Measurements from ENCODE around the gene MLPH. TPM values are rescaled to one million over a fixed set of nuclear protein-coding genes. Genes with fewer than 3 reads are reported as not detected.
A peak's percentile ranks its signal among the peaks of the same experiment; 100 is the strongest.

The MLPH gene
- total and polyA plus RNA-seq, 2 of the 4 experiments (the other 2 are of a cell fraction): 13.8 to 21.6 TPM

DNA sequence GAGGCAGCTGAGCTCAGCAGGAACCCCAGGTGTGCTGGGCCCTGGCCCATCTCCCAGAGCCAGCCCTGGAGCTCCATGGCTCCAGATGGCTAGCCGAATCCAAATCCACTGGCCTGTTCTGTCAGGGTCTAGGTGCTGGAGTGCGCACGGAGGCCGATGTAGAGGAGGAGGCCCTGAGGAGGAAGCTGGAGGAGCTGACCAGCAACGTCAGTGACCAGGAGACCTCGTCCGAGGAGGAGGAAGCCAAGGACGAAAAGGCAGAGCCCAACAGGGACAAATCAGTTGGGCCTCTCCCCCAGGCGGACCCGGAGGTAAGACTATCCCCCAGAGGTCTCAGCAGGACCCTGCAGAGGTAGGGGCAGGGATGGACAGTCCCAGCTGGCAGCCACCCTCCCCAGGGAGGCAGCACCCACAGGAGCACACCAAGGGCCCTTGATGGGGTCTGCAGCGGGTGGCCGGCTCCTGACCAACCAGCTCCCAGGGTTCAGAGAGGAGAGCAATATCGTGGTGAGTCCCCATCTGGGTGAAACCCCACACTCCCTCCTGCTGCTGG lies 53.2 kb downstream of the MLPH start:
- Histone ChIP-seq H3K18ac (ENCODE audit: low read depth, low read length) (no peak overlapping the region), H2BK5ac (ENCODE audit: low read depth, low read length, poor library complexity, severe bottlenecking) (no peak overlapping the region), H3K23ac (ENCODE audit: low read depth, low read length) (no peak overlapping the region), H4K5ac (ENCODE audit: low read depth, low read length) (no peak overlapping the region), H3K79me1 (ENCODE audit: low read depth in 1 of 2, low read length in 2 of 2) (no peaks in the 10 kb centered on the region; a peak in 1 of 4 replicates), H2AK9ac (replicated peaks; ENCODE audit: low read depth, low read length, poor library complexity) (no peak overlapping the region), H2BK120ac (ENCODE audit: low read depth, low read length) (no peak overlapping the region), H2BK20ac (ENCODE audit: low read depth, low read length) (no peak overlapping the region), H3K9ac (ENCODE audit: low read depth, low read length) (no peak overlapping the region), H3K9me1 (ENCODE audit: insufficient read depth, low read length) (peaks cover 1% of the 10 kb centered on the region; the same call in 1 of the 2 replicates), H2AFZ (replicated peaks; ENCODE audit: low read length, poor library complexity) (peak overlapping the region; percentile 25), H3K27me3 (ENCODE audit: control insufficient read depth, insufficient read depth, low read length) (no peaks in the 10 kb centered on the region), H2BK15ac (ENCODE audit: low read depth, low read length) (no peak overlapping the region), H3K14ac (replicated peaks; ENCODE audit: low read depth, low read length) (no peak overlapping the region), H3K27ac (ENCODE audit: insufficient read depth, low read length) (no peak overlapping the region), H3K4ac (ENCODE audit: low read depth, low read length) (no peak overlapping the region), H4K91ac (ENCODE audit: insufficient read depth, low read depth, low read length) (no peak overlapping the region), H3K9me3 (ENCODE audit: control insufficient read depth, insufficient read depth, low read length) (no peaks in the 10 kb centered on the region), H3K36me3 (ENCODE audit: control insufficient read depth, insufficient read depth, low read length) (no peaks in the 10 kb centered on the region), H3K56ac (ENCODE audit: extremely low read depth, insufficient read depth, low read length) (no peak overlapping the region), H3K4me1 (ENCODE audit: control insufficient read depth, insufficient read depth, low read length) (peaks cover 4% of the 10 kb centered on the region; the same call in 1 of the 2 replicates), H4K20me1 (ENCODE audit: insufficient read depth, low read length) (no peaks in the 10 kb centered on the region), H4K8ac (ENCODE audit: low read depth in 2 of 2, low read length in 2 of 2) (no peak overlapping the region), H2AK5ac (ENCODE audit: low read depth, low read length) (no peak overlapping the region), H3K4me3 (ENCODE audit: insufficient read depth, low read depth, low read length) (no peak overlapping the region), H3K4me2 (ENCODE audit: low read depth, low read length) (no peak overlapping the region)
- dilution Hi-C loops (cut with HindIII; ENCODE audit: low sequenced_read_pairs, unreplicated experiment) (no loop called here), intact Hi-C loops (cut with micrococcal nuclease) (no loop called here), in situ Hi-C loops (cut with MboI; ENCODE audit: low sequenced_read_pairs) (no loop called here)
- DNase-seq (no peak), ATAC-seq (ENCODE audit: low read depth) (no peak)
- BruUV-seq (replicated peaks): no TSS peak
- TF ChIP-seq, protein P1, sequence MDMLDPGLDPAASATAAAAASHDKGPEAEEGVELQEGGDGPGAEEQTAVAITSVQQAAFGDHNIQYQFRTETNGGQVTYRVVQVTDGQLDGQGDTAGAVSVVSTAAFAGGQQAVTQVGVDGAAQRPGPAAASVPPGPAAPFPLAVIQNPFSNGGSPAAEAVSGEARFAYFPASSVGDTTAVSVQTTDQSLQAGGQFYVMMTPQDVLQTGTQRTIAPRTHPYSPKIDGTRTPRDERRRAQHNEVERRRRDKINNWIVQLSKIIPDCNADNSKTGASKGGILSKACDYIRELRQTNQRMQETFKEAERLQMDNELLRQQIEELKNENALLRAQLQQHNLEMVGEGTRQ (IDR thresholded peaks at IDR 0.05; ENCODE audit: low read depth, low read length): no peak
- TF ChIP-seq SMC3 (IDR thresholded peaks at IDR 0.05; ENCODE audit: low read depth, low read length) (no peak), MXI1 (IDR thresholded peaks at IDR 0.05; ENCODE audit: borderline replicate concordance, low read depth, low read length) (no peak), RFX5 (IDR thresholded peaks at IDR 0.05; ENCODE audit: low read depth, low read length) (no peak), POLR2A (IDR thresholded peaks at IDR 0.05; ENCODE audit: low read depth, low read length) (no peak), MAFK (IDR thresholded peaks at IDR 0.05; ENCODE audit: low read depth, low read length) (no peak), MAZ (IDR thresholded peaks at IDR 0.05; ENCODE audit: borderline replicate concordance, low read depth, low read length) (no peak), NFE2L2 (IDR thresholded peaks at IDR 0.05; ENCODE audit: low read depth, low read length) (no peak)
- TF ChIP-seq, protein P2, sequence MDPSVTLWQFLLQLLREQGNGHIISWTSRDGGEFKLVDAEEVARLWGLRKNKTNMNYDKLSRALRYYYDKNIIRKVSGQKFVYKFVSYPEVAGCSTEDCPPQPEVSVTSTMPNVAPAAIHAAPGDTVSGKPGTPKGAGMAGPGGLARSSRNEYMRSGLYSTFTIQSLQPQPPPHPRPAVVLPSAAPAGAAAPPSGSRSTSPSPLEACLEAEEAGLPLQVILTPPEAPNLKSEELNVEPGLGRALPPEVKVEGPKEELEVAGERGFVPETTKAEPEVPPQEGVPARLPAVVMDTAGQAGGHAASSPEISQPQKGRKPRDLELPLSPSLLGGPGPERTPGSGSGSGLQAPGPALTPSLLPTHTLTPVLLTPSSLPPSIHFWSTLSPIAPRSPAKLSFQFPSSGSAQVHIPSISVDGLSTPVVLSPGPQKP (IDR thresholded peaks at IDR 0.05; ENCODE audit: borderline replicate concordance, low read depth, low read length): no peak
- TF ChIP-seq, protein P3, sequence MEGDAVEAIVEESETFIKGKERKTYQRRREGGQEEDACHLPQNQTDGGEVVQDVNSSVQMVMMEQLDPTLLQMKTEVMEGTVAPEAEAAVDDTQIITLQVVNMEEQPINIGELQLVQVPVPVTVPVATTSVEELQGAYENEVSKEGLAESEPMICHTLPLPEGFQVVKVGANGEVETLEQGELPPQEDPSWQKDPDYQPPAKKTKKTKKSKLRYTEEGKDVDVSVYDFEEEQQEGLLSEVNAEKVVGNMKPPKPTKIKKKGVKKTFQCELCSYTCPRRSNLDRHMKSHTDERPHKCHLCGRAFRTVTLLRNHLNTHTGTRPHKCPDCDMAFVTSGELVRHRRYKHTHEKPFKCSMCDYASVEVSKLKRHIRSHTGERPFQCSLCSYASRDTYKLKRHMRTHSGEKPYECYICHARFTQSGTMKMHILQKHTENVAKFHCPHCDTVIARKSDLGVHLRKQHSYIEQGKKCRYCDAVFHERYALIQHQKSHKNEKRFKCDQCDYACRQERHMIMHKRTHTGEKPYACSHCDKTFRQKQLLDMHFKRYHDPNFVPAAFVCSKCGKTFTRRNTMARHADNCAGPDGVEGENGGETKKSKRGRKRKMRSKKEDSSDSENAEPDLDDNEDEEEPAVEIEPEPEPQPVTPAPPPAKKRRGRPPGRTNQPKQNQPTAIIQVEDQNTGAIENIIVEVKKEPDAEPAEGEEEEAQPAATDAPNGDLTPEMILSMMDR (conservative IDR thresholded peaks at IDR 0.05; ENCODE audit: low read depth, low read length): no peak
- CTCF ChIA-PET: interaction anchor here (1.2 kb wide), 1 partner anchor 28 kb away, joined by 4 read pairs; no protein-coding TSS in a partner anchor
- POLR2A ChIA-PET (ENCODE audit: unreplicated experiment): no interaction called here
- 98% methylated on average over 7 of the region's 13 CpGs; no CpG with 5 or more reads in 1 of the 2 experiments for WGBS, 2 experiments (ENCODE audit: extremely low coverage in 2 of 2, insufficient read length in 1 of 2)

Measured in IMR-90 (cell line).